Urinary bladder (tissue), 4 donors: ENCODE results near the gene HOXA10. TPM values are rescaled to one million over a fixed set of nuclear protein-coding genes. Genes with fewer than 3 reads are reported as not detected.

Experiments
- DNase-seq: peaks from one replicate; pipeline ENCODE4 v3.0.0-alpha.2; 2015; ENCODE audit errors: extremely low spot score
- H3K27ac ChIP-seq: one replicate; pipeline ENCODE4 v1.5.1; 2013; ENCODE audit warnings: low read depth, mild to moderate bottlenecking, moderate library complexity
- H3K36me3 ChIP-seq: one replicate; pipeline ENCODE4 v1.6.1; 2013; ENCODE audit warnings: mild to moderate bottlenecking, moderate library complexity; ENCODE audit not compliant: insufficient read depth
- H3K4me1 ChIP-seq: one replicate; pipeline ENCODE4 v1.6.1; 2013; ENCODE audit warnings: mild to moderate bottlenecking, moderate library complexity; ENCODE audit not compliant: insufficient read depth
- H3K4me3 ChIP-seq: one replicate; pipeline ENCODE4 v1.5.1; 2013; ENCODE audit warnings: low read depth, low read length
- WGBS: extraction: QIAGEN DNeasy Blood & Tissue Kit; methylation state at CpG from one replicate; pipeline ENCODE4 v1.1.7; 2013; 5-methylcytosine and 5-hydroxymethylcytosine counted together
- polyA plus RNA-seq: library from polyadenylated mRNA; stranded (reverse); fragments of 200-250 nt; gene quantifications from one replicate; pipeline ENCODE4 v1.2.3, GENCODE V29; 2013
- total RNA-seq: library from RNA; depleted of rRNA; stranded (reverse); fragments of >200 nt; gene quantifications from one replicate; pipeline ENCODE4 v1.2.3, GENCODE V29; 2014
- donor health status: healthy with polysubstance abuse.
- donor health status: healthy.

HOXA10 gene
- total and polyA plus RNA-seq, 2 donors: 23.2 to 44.9 TPM

GRCh38 chr7:27199849-27200760 lies 26.0 kb upstream of the HOXA10 start, which contains the start of gene HOXA13:
Gene HOXA13 (minus strand): TSS chr7:27200091. CDS start chr7:27200077, 14 bp downstream.
- DNase-seq: no peak
- H3K4me3 ChIP-seq: peak within 1 kb of the TSS; percentile 87
- H3K36me3 ChIP-seq: no peaks in the 10 kb centered on the region
- H3K4me1 ChIP-seq: no peaks in the 10 kb centered on the region
- WGBS: under 1% methylated on average over 99 of the region's 99 CpGs
- H3K27ac ChIP-seq: peak within 1 kb of the TSS; percentile 91

- H3K4me3 ChIP-seq: peak overlapping the region; percentile 87
- no peaks in the 10 kb centered on the region for H3K4me1 ChIP-seq
- H3K27ac ChIP-seq: peak overlapping the region; percentile 91
- no peak for DNase-seq
- H3K36me3 ChIP-seq: no peaks in the 10 kb centered on the region
- under 1% methylated on average over 93 of the region's 93 CpGs for WGBS
Observed at GRCh38 chr7:27198871-27199801, 25.0 kb upstream of the HOXA10 start.

- WGBS: 6% methylated on average over 29 of the region's 29 CpGs
- Histone ChIP-seq H3K4me3 (peak overlapping the region; percentile 87), H3K27ac (peak overlapping the region; percentile 91), H3K36me3 (no peaks in the 10 kb centered on the region), H3K4me1 (no peaks in the 10 kb centered on the region)
- DNase-seq: no peak
Observed at GRCh38 chr7:27198138-27198841, 24.2 kb upstream of the HOXA10 start.

- Histone ChIP-seq H3K27ac (peak overlapping the region; percentile 91), H3K4me1 (no peaks in the 10 kb centered on the region), H3K4me3 (peak overlapping the region; percentile 87), H3K36me3 (no peaks in the 10 kb centered on the region)
- 9% methylated on average over 18 of the region's 18 CpGs for WGBS
- peak; percentile 28 for DNase-seq
Observed at GRCh38 chr7:27197137-27198042, 23.3 kb upstream of the HOXA10 start.

- peak; percentile 78 for DNase-seq
- H3K4me1 ChIP-seq: no peaks in the 10 kb centered on the region
- WGBS: under 1% methylated on average over 6 of the region's 6 CpGs
- H3K27ac ChIP-seq: peak overlapping the region; percentile 25
- H3K4me3 ChIP-seq: peak overlapping the region; percentile 35
- no peaks in the 10 kb centered on the region for H3K36me3 ChIP-seq
Observed at GRCh38 chr7:27196287-27196767, 22.2 kb upstream of the HOXA10 start.

GRCh38 chr7:27194686-27195379 lies 20.7 kb upstream of the HOXA10 start:
- no peak for DNase-seq
- H3K27ac ChIP-seq: no peak overlapping the region
- H3K36me3 ChIP-seq: no peaks in the 10 kb centered on the region
- peaks cover under 1% of the 10 kb centered on the region for H3K4me1 ChIP-seq
- 16% methylated on average over 9 of the region's 9 CpGs for WGBS
- peak overlapping the region; percentile 39 for H3K4me3 ChIP-seq

- Histone ChIP-seq H3K4me1 (peaks cover 1% of the 10 kb centered on the region), H3K27ac (peak overlapping the region; percentile 88), H3K4me3 (peak overlapping the region; percentile 66), H3K36me3 (no peaks in the 10 kb centered on the region)
- 28% methylated on average over 2 of the region's 2 CpGs for WGBS
- DNase-seq: no peak
Observed at GRCh38 chr7:27194002-27194352, 19.9 kb upstream of the HOXA10 start.

- peak overlapping the region; percentile 66 for H3K4me3 ChIP-seq
- no peaks in the 10 kb centered on the region for H3K36me3 ChIP-seq
- DNase-seq: no peak
- peak overlapping the region; percentile 88 for H3K27ac ChIP-seq
- H3K4me1 ChIP-seq: peaks cover 1% of the 10 kb centered on the region
- 5% methylated on average over 29 of the region's 29 CpGs for WGBS
Observed at GRCh38 chr7:27193335-27194001, 19.3 kb upstream of the HOXA10 start.

GRCh38 chr7:27192546-27193334 lies 18.6 kb upstream of the HOXA10 start:
- DNase-seq: no peak

GRCh38 chr7:27191833-27192545 lies 17.9 kb upstream of the HOXA10 start:
- peaks cover 1% of the 10 kb centered on the region for H3K4me1 ChIP-seq
- peak overlapping the region; percentile 88 for H3K27ac ChIP-seq
- no peak for DNase-seq
- WGBS: 5% methylated on average over 42 of the region's 42 CpGs
- H3K36me3 ChIP-seq: no peaks in the 10 kb centered on the region
- peak overlapping the region; percentile 66 for H3K4me3 ChIP-seq

More at GRCh38 chr7:27192546-27193334, 18.6 kb upstream of the HOXA10 start:
- Histone ChIP-seq H3K27ac (peak overlapping the region; percentile 88), H3K4me3 (peak overlapping the region; percentile 66), H3K4me1 (peaks cover 1% of the 10 kb centered on the region), H3K36me3 (no peaks in the 10 kb centered on the region)
- WGBS: under 1% methylated on average over 78 of the region's 78 CpGs
